KMS-11 (cell line): ENCODE data around the gene JAK1.
"Not testable (repeated sequence)": the region's sequence is repeated elsewhere in the genome, so short reads cannot be mapped to it uniquely, and the experiment has no call there.

Experiments
- H2AFZ ChIP-seq: fragments of 200-600 bp; sonication (generic); 2 replicates; pipeline ENCODE4 v1.6.1; 2016; ENCODE audit warnings: antibody characterized with exemption, mixed run types, low read depth
- H3K27ac ChIP-seq: fragments of 200-600 bp; sonication (generic); 2 replicates; pipeline ENCODE4 v1.6.1; 2016; ENCODE audit warnings: mild to moderate bottlenecking, mixed run types
- H3K27me3 ChIP-seq: fragments of 200-600 bp; sonication (generic); 2 replicates; pipeline ENCODE4 v1.6.1; 2017; ENCODE audit warnings: mild to moderate bottlenecking, low read depth, mixed run types, moderate library complexity; ENCODE audit not compliant: insufficient read depth
- H3K36me3 ChIP-seq: fragments of 200-600 bp; sonication (generic); 2 replicates; pipeline ENCODE4 v1.6.1; 2017; ENCODE audit warnings: mild to moderate bottlenecking, mixed run types; ENCODE audit not compliant: insufficient read depth
- H3K4me1 ChIP-seq: fragments of 200-600 bp; sonication (generic); 2 replicates; pipeline ENCODE4 v1.6.1; 2016; ENCODE audit warnings: mild to moderate bottlenecking, low read depth, mixed run types; ENCODE audit not compliant: poor library complexity, severe bottlenecking
- H3K4me2 ChIP-seq: fragments of 200-600 bp; sonication (generic); 2 replicates; pipeline ENCODE4 v1.7.0; 2016; ENCODE audit warnings: mild to moderate bottlenecking, mixed run types
- H3K4me3 ChIP-seq: fragments of 200-600 bp; sonication (generic); IDR thresholded peaks from 2 replicates; pipeline ENCODE4 v1.6.1; 2017; ENCODE audit warnings: low read depth, low read length, mixed read lengths; ENCODE audit not compliant: insufficient read depth
- H3K79me2 ChIP-seq: fragments of 200-600 bp; sonication (generic); 2 replicates; pipeline ENCODE4 v1.6.1; 2016; ENCODE audit warnings: low read depth, mixed run types; ENCODE audit not compliant: insufficient read depth
- H3K9ac ChIP-seq: fragments of 200-600 bp; sonication (generic); 2 replicates; pipeline ENCODE4 v1.6.1; 2016; ENCODE audit warnings: mild to moderate bottlenecking, mixed run types
- H4K20me1 ChIP-seq: fragments of 200-600 bp; sonication (generic); 2 replicates; pipeline ENCODE4 v1.6.1; 2016; ENCODE audit warnings: mild to moderate bottlenecking, mixed run types; ENCODE audit not compliant: insufficient read depth
- TF ChIP-seq, protein P1 (sequence below): fragments of 200-600 bp; sonication (generic); conservative IDR thresholded peaks from 2 replicates; pipeline ENCODE4 v1.6.1; 2017; ENCODE audit warnings: low read depth, mild to moderate bottlenecking, antibody characterized with exemption, low read length, moderate library complexity, mixed read lengths

JAK1 gene

DNA sequence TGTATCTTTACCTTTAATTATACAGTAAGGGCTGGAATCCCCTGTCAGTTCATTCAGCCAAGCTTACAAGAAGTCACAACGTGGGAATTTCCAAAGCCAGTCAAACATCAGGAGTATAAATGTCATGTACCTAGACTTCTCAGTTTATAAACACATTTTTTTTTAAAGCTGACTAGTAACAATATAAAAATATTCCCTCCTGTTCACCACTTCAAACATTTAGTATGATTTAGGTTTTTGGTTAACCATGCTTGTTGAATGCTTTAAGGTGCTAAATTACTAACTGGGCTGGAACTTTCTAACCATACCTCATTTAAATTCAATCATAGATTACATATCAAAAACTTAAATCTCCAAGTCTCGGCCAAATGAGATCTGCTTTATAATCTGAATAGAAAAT lies 44.0 kb downstream of the JAK1 start:
- Histone ChIP-seq H3K36me3 (no peaks in the 10 kb centered on the region), H2AFZ (no peak overlapping the region), H3K27ac (no peak overlapping the region), H3K4me3 (no peak overlapping the region), H3K9ac (no peak overlapping the region), H4K20me1 (peaks cover 8% of the 10 kb centered on the region; the same call in 1 of the 2 replicates), H3K27me3 (no peaks in the 10 kb centered on the region), H3K4me1 (peaks cover 45% of the 10 kb centered on the region), H3K79me2 (peaks cover 43% of the 10 kb centered on the region; the same call in 1 of the 2 replicates), H3K4me2 (0 out of 2 replicates have a peak overlapping the region, but pooled peaks have one; percentile 7)
- TF ChIP-seq, protein P1, sequence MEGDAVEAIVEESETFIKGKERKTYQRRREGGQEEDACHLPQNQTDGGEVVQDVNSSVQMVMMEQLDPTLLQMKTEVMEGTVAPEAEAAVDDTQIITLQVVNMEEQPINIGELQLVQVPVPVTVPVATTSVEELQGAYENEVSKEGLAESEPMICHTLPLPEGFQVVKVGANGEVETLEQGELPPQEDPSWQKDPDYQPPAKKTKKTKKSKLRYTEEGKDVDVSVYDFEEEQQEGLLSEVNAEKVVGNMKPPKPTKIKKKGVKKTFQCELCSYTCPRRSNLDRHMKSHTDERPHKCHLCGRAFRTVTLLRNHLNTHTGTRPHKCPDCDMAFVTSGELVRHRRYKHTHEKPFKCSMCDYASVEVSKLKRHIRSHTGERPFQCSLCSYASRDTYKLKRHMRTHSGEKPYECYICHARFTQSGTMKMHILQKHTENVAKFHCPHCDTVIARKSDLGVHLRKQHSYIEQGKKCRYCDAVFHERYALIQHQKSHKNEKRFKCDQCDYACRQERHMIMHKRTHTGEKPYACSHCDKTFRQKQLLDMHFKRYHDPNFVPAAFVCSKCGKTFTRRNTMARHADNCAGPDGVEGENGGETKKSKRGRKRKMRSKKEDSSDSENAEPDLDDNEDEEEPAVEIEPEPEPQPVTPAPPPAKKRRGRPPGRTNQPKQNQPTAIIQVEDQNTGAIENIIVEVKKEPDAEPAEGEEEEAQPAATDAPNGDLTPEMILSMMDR = no peak

DNA sequence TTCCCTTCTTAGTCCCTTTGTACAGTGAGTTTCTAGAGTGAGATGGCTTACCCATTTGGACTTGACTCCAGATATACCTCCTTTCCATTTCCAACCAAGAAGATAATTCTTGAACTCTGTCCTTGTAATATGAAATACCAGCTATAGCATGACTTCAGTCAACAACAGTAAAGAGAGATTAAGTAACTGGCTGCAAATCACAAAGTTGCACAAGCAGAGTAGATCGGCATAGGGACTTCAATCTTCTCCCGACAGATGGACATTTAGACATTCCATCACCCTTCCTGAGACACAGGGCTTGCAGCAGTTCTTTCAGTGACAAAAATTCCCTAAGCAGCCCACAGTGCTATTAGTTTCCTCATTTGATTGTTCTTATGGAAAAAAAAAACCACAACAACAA lies 44.6 kb downstream of the JAK1 start:
- Histone ChIP-seq H3K79me2 (peaks cover 49% of the 10 kb centered on the region; the same call in 1 of the 2 replicates), H3K4me3 (no peak overlapping the region), H2AFZ (no peak overlapping the region), H4K20me1 (peaks cover 8% of the 10 kb centered on the region; the same call in 1 of the 2 replicates), H3K36me3 (no peaks in the 10 kb centered on the region), H3K27me3 (no peaks in the 10 kb centered on the region), H3K4me1 (peaks cover 51% of the 10 kb centered on the region), H3K9ac (no peak overlapping the region), H3K27ac (no peak overlapping the region), H3K4me2 (0 out of 2 replicates have a peak overlapping the region, but pooled peaks have one; percentile 7)
- TF ChIP-seq, protein P1 = no peak

DNA sequence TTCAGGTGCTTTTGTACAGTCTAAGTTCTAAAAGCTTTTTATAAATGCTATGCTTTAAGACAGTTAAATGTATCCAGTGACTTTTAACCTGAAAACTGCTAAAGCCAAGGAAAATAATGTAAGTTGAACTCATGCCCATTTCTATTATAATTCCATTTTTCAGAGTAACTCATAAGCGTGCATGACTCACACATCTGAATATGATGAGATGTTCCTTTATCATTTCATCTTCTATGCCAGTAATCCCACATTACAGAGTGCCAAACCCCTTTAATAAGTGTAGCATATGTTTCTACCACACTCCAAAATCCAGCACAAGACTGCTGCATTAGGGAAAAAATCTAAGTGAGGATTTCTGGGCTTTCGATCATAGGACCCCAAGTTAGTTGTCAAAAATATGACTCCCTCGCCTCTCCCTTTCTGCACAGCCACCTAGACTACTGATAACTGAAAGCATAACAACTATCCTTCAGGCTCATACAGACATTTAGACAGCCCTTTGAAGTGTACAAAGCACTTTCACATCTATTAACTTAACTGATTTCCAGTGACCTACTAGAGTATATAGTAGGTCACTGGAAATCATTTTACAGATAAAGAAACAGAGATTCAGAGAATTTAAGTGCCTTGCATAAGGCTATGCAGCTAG lies 45.3 kb downstream of the JAK1 start:
- Histone ChIP-seq H4K20me1 (peaks cover 8% of the 10 kb centered on the region; the same call in 1 of the 2 replicates), H3K36me3 (no peaks in the 10 kb centered on the region), H3K9ac (no peak overlapping the region), H3K27me3 (no peaks in the 10 kb centered on the region), H3K4me2 (no peak overlapping the region), H3K4me1 (peaks cover 51% of the 10 kb centered on the region), H3K4me3 (no peak overlapping the region), H3K27ac (no peak overlapping the region), H2AFZ (no peak overlapping the region), H3K79me2 (peaks cover 49% of the 10 kb centered on the region; the same call in 1 of the 2 replicates)
- TF ChIP-seq, protein P1 = no peak

DNA sequence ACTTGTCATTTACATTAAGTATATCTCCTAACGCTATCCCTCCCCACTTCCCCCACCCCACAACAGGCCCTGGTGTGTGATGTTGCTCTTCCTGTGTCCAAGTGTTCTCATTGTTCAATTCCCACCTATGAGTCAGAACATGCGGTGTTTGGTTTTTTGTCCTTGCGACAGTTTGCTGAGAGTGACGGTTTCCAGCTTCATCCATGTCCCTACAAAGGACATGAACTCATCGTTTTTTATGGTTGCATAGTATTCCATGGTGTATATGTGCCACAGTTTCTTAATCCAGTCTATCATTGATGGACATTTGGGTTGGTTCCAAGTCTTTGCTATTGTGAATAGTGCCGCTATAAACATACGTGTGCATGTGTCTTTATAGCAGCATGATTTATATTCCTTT lies 47.2 kb downstream of the JAK1 start:
- H3K79me2 ChIP-seq = peaks cover 43% of the 10 kb centered on the region; the same call in 1 of the 2 replicates
- not testable (repeated sequence) for H3K36me3 ChIP-seq

DNA sequence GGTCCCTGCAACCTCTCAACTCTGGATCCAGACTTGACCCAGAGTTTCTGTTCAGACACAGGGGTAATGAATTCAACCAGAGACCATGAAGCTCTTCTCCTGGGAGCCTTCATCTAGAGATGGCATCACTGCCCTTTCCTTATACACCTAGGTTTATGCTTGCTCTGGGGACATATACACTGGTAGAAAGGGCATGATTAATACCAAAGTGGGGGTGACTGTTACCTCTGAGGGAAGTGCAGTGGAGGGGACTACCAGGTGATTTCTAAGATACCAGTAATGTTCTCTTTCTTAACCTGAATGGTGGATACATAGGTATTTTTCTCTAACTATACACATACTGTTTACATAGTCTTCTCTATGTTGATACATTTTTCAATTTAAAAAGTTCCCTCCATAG lies 48.4 kb downstream of the JAK1 start:
- H3K79me2 ChIP-seq = peaks cover 45% of the 10 kb centered on the region; the same call in 1 of the 2 replicates
- H4K20me1 ChIP-seq = no peaks in the 10 kb centered on the region
- H3K4me3 ChIP-seq = no peak overlapping the region
- peaks cover 24% of the 10 kb centered on the region for H3K4me1 ChIP-seq
- no peak overlapping the region for H3K4me2 ChIP-seq
- no peaks in the 10 kb centered on the region for H3K36me3 ChIP-seq
- no peak overlapping the region for H3K9ac ChIP-seq
- no peaks in the 10 kb centered on the region for H3K27me3 ChIP-seq
- no peak overlapping the region for H2AFZ ChIP-seq
- TF ChIP-seq, protein P1 = no peak
- no peak overlapping the region for H3K27ac ChIP-seq

More for the DNA sequence above, 47.2 kb downstream of the JAK1 start:
- H3K4me3 ChIP-seq, H3K4me2 ChIP-seq, H3K27ac ChIP-seq, H3K9ac ChIP-seq, H3K27me3 ChIP-seq, H2AFZ ChIP-seq, H4K20me1 ChIP-seq: not testable (repeated sequence)
- peaks cover 36% of the 10 kb centered on the region for H3K4me1 ChIP-seq
